Vagina (tissue), 2 donors: ENCODE results near the gene AADACL4. TPM values are rescaled to one million over a fixed set of nuclear protein-coding genes. Genes with fewer than 3 reads are reported as not detected.

ENCODE experiments used
- DNase-seq, 2 donors: peaks; one replicate each; pipeline ENCODE4 v3.0.0-alpha.2; 2017; ENCODE audit errors: extremely low spot score in 2 of 2
- H3K27ac ChIP-seq: fragments of 200-600 bp; sonication (generic); one replicate; pipeline ENCODE4 v1.5.1; 2019
- H3K27me3 ChIP-seq: fragments of 200-600 bp; sonication (generic); one replicate; pipeline ENCODE4 v1.5.1; 2019
- H3K36me3 ChIP-seq, 2 donors: fragments of 200-600 bp; sonication (generic); one replicate each; pipeline ENCODE4 v1.5.1; 2017 to 2019
- H3K4me1 ChIP-seq: fragments of 200-600 bp; sonication (generic); one replicate; pipeline ENCODE4 v1.5.1; 2019
- H3K4me3 ChIP-seq, 2 donors: fragments of 200-600 bp; sonication (generic); 1 replicate in 1 of 2; 2 replicates in 1 of 2; pipeline ENCODE4 v1.5.1; 2016 to 2019
- H3K9me3 ChIP-seq: fragments of 200-600 bp; sonication (generic); one replicate; pipeline ENCODE4 v1.5.1; 2019
- POLR2A ChIP-seq, 2 donors: fragments of 450-650 bp; IDR thresholded peaks; one replicate each; pipeline ENCODE4 v1.6.1; 2017; ENCODE audit warnings: antibody characterized with exemption in 2 of 2, mild to moderate bottlenecking in 2 of 2, moderate library complexity in 2 of 2
- POLR2AphosphoS5 ChIP-seq, 2 donors: sonication (generic); formaldehyde crosslinking; IDR thresholded peaks; one replicate each; pipeline ENCODE4 v1.9.0; 2017; ENCODE audit warnings: antibody characterized with exemption in 2 of 2, mild to moderate bottlenecking in 2 of 2, low read depth in 1 of 2; ENCODE audit not compliant: insufficient read depth in 1 of 2
- intact Hi-C: fragments of 100-400 bp; cut with DNase I; formaldehyde crosslinking; loops from one replicate; pipeline ENCODE4 v1.15.1; 2023
- total RNA-seq: library from RNA; depleted of rRNA; stranded (reverse); fragments of >200 nt; gene quantifications from one replicate; pipeline ENCODE4 v1.2.3, GENCODE V29; 2016
- TF ChIP-seq, protein P1 (sequence below), 3 experiments: fragments of 450-650 bp in 2 of 3; fragments of 200-600 bp in 1 of 3; sonication (generic) in 1 of 3; IDR thresholded peaks; one replicate each; pipeline ENCODE4 v1.5.1; 2017 to 2019; ENCODE audit warnings: antibody characterized with exemption in 3 of 3, mild to moderate bottlenecking in 2 of 3, moderate library complexity in 2 of 3

Gene AADACL4
- total RNA-seq, 1 donor from 2014 or later, result not detected

DNA sequence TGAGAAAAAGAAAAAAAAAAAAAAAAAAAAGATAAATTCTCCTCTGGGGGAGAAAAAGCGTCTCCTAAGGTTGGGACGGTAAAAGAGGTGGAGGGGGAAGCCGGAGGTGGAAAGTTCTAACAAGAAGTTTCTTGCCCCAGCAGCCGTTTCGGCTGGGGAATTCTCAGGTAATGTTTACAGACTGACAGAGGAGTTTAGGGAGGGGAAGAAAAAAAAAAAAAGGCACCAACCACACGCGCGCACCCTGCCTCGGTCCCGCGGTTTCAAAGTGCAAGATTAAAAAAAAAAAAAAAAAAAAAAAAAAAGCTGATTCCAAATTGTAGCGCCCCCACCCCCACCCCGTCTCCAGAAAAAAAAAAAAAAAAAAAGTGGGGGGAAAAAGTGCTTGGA lies 26.4 kb upstream of the AADACL4 start:
- Histone ChIP-seq H3K27ac (peak overlapping the region; percentile 95), H3K36me3 (no peaks in the 10 kb centered on the region), H3K4me3 (peak overlapping the region; percentile 87 to 90), H3K9me3 (no peaks in the 10 kb centered on the region), H3K27me3 (no peaks in the 10 kb centered on the region), H3K4me1 (peaks cover 54% of the 10 kb centered on the region)
- no peak for DNase-seq
- intact Hi-C loops, result loop anchor here (5.0 to 10.0 kb wide), 4 partner anchors 133 to 303 kb away; no protein-coding TSS in a partner anchor
- TF ChIP-seq, protein P1, sequence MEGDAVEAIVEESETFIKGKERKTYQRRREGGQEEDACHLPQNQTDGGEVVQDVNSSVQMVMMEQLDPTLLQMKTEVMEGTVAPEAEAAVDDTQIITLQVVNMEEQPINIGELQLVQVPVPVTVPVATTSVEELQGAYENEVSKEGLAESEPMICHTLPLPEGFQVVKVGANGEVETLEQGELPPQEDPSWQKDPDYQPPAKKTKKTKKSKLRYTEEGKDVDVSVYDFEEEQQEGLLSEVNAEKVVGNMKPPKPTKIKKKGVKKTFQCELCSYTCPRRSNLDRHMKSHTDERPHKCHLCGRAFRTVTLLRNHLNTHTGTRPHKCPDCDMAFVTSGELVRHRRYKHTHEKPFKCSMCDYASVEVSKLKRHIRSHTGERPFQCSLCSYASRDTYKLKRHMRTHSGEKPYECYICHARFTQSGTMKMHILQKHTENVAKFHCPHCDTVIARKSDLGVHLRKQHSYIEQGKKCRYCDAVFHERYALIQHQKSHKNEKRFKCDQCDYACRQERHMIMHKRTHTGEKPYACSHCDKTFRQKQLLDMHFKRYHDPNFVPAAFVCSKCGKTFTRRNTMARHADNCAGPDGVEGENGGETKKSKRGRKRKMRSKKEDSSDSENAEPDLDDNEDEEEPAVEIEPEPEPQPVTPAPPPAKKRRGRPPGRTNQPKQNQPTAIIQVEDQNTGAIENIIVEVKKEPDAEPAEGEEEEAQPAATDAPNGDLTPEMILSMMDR (IDR thresholded peaks at IDR 0.05), result no peak

DNA sequence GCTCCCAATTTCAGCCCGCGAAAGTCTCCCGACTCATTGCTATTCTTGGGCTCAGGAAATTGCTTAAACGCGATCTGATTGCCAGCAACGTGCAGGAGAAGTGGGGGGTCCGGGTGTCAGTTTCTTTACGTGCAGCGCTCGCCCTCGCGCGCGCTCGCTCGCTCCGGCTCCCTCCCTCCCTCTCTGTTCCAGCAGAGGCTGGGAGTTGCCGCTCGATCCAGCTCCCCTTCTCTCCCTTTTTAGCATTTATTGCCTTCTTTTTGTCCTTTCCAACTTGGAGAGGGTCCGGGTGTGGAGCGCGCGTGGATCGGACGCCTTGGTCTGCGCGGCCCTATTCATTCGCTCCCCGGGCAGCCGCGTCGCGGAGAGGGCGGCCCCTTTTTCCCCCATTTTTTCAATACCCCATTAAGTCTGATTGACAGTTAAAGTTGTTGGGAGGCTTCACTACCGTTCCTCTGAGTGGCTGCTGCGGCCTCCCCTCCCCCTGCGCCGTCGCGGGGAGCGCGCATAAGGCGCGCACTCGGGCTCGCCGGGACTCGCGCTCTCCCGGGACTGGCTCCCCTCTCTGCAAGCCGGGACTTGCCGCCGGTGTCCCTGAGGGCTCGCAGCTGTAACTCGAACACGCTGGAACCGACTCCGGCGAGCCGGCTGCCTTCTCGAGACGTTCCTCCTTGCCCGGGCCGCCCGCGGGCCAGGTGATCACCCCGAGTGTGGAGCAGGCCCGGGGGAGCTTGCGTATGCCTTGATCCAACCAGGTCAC lies 25.8 kb upstream of the AADACL4 start, which contains the start of gene DHRS3:
TSS of gene DHRS3 (minus strand) at position 310 of the 760 bp plus-strand sequence. CDS start 862 bp downstream, outside the sequence.
- Histone ChIP-seq H3K9me3 (no peaks in the 10 kb centered on the region), H3K36me3 (no peaks in the 10 kb centered on the region), H3K27me3 (no peaks in the 10 kb centered on the region), H3K4me3 (peak within 1 kb of the TSS; percentile 87 to 90), H3K4me1 (peaks cover 60% of the 10 kb centered on the region), H3K27ac (peak within 1 kb of the TSS; percentile 95)
- peak in 1 of 2 donors; percentile 97 for DNase-seq
- intact Hi-C loops, result loop anchor here (2.0 to 10.0 kb wide), 5 partner anchors 77 to 303 kb away; no protein-coding TSS in a partner anchor
- TF ChIP-seq POLR2AphosphoS5 (IDR thresholded peaks at IDR 0.05; ENCODE audit: insufficient read depth in 1 of 2, low read depth in 1 of 2), result peak; percentile 77 to 88
- TF ChIP-seq, protein P1 (IDR thresholded peaks at IDR 0.05), result no peak
- TF ChIP-seq POLR2A (IDR thresholded peaks at IDR 0.05), result peak in 1 of 2 donors; percentile 53

DNA sequence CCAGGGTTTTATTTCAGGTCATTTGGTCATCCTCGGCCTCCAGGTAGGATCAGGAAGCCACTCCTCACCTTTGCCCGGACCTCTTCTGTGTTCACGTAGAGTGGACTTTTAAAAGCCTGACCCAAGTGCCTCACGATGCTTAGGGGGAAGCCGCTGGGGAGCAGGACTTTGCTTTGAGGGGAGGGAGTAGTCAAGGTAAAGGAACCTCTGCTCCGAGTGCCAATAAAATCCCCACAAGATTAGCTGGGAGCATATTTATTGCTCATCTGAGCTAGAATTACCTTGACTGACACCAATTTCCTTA lies 25.3 kb upstream of the AADACL4 start:
- Histone ChIP-seq H3K9me3 (no peaks in the 10 kb centered on the region), H3K4me3 (peak overlapping the region; percentile 87 to 90), H3K27me3 (no peaks in the 10 kb centered on the region), H3K27ac (peak overlapping the region; percentile 95), H3K36me3 (no peaks in the 10 kb centered on the region), H3K4me1 (peaks cover 60% of the 10 kb centered on the region)
- TF ChIP-seq POLR2A (IDR thresholded peaks at IDR 0.05) (no peak), POLR2AphosphoS5 (IDR thresholded peaks at IDR 0.05; ENCODE audit: insufficient read depth in 1 of 2, low read depth in 1 of 2) (no peak)
- TF ChIP-seq, protein P1 (IDR thresholded peaks at IDR 0.05), result no peak
- intact Hi-C loops, result loop anchor here (2.0 to 10.0 kb wide), 5 partner anchors 78 to 304 kb away; no protein-coding TSS in a partner anchor
- DNase-seq, result no peak

DNA sequence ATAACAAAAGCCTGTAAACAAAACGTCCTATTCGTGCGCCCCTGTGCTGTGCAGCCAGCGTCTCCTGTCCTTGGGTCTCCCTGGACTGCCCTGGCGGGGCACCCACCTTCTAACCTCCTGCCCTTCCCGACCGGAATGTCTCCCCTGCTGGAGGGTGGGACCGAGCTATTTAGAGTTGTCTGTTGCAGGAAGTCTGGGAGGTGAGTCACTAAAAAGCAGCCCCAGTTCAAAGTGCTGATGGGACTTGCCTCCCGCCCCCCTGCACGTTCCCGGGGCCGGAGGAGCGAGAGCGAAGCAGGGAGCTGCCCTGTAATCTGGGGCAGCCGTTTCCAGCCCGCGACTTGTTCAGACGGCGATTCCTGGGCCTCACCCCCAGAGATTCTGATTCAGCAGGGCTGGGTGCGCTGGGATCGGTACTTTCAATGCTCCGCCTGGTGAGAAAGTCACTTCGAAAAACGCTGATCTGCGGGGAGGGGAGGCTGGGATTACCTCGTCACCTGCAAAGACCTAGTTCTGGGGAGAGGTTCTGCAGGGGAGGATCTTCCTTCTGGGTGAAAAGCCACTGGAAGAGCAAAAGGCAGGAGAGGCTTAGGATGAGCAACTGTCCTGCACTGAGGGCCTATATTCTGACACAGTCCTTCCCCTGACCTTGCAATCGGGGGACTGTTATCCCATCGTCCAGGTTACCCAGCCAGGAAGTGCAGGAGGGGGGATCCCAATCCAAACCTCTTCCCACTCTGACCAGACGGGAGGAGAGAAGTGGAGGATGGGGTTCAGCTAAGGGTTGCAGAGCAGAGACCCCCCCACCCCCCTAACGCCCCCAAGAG lies 24.7 kb upstream of the AADACL4 start:
- Histone ChIP-seq H3K27ac (peak overlapping the region; percentile 95), H3K4me1 (peaks cover 55% of the 10 kb centered on the region), H3K36me3 (no peaks in the 10 kb centered on the region), H3K4me3 (peak overlapping the region; percentile 87 to 90), H3K9me3 (no peaks in the 10 kb centered on the region), H3K27me3 (no peaks in the 10 kb centered on the region)
- TF ChIP-seq, protein P1 (IDR thresholded peaks at IDR 0.05), result no peak
- TF ChIP-seq POLR2AphosphoS5 (IDR thresholded peaks at IDR 0.05; ENCODE audit: insufficient read depth in 1 of 2, low read depth in 1 of 2) (peak; percentile 62 to 76), POLR2A (IDR thresholded peaks at IDR 0.05) (peak in 1 of 2 donors; percentile 46)
- DNase-seq, result peak in 1 of 2 donors; percentile 97
- intact Hi-C loops, result loop anchor here (2.0 to 10.0 kb wide), 5 partner anchors 78 to 304 kb away; no protein-coding TSS in a partner anchor
